ENCODE data around the gene FBRSL1. TPM values are rescaled to one million over a fixed set of nuclear protein-coding genes. Genes with fewer than 3 reads are reported as not detected.

Gene FBRSL1
- total RNA-seq, 1 donor from 2014 or later = 43.8 TPM

GRCh38 chr12:132559652-132560363, 69.9 kb downstream of the FBRSL1 start:
- TF ChIP-seq CTCF (IDR thresholded peaks at IDR 0.05; ENCODE audit: insufficient read depth, low read depth, low read length) = no peak
- no peak for TF ChIP-seq EZH2 (IDR thresholded peaks at IDR 0.05; ENCODE audit: insufficient read depth, low read length)
- no peak for FAIRE-seq
- H2AFZ ChIP-seq (ENCODE audit: low read depth, low read length) = no peak overlapping the region
- no peaks in the 10 kb centered on the region for H3K9me3 Mint-ChIP-seq (ENCODE audit: unreplicated experiment)
- H3K4me1 ChIP-seq (ENCODE audit: insufficient read depth, low read length) = peaks cover 8% of the 10 kb centered on the region
- H3K27me3 ChIP-seq (ENCODE audit: insufficient read depth, low read length) = no peaks in the 10 kb centered on the region
- peak; percentile 14 for DNase-seq (ENCODE audit: low read depth)
- no peaks in the 10 kb centered on the region for H3K9me3 ChIP-seq (ENCODE audit: insufficient read depth, low read depth, low read length)
- no peak overlapping the region for H3K27ac ChIP-seq (ENCODE audit: low read depth, low read length)
- H3K4me1 Mint-ChIP-seq (ENCODE audit: low read depth, unreplicated experiment) = no peaks in the 10 kb centered on the region
- peak overlapping the region; percentile 72 for H3K4me3 Mint-ChIP-seq (ENCODE audit: unreplicated experiment)
- peaks cover 28% of the 10 kb centered on the region for H4K20me1 ChIP-seq (ENCODE audit: insufficient read depth, low read length)
- H3K79me2 ChIP-seq (ENCODE audit: insufficient read depth, low read length) = peaks cover 21% of the 10 kb centered on the region
- H3K27me3 Mint-ChIP-seq (ENCODE audit: low read depth, unreplicated experiment) = peaks cover 4% of the 10 kb centered on the region
- peak overlapping the region; percentile 58 for H3K9ac ChIP-seq (ENCODE audit: low read length)
- H3K4me3 ChIP-seq (ENCODE audit: insufficient read depth, low read depth, low read length) = peak overlapping the region; percentile 52
- H3K27ac Mint-ChIP-seq (ENCODE audit: unreplicated experiment) = no peak overlapping the region
- no peaks in the 10 kb centered on the region for H3K36me3 ChIP-seq (ENCODE audit: insufficient read depth, low read length)
- H3K36me3 Mint-ChIP-seq (ENCODE audit: low read depth, unreplicated experiment) = peaks cover 1% of the 10 kb centered on the region
- peak overlapping the region; percentile 89 for H3K4me2 ChIP-seq (ENCODE audit: low read length)

- no peaks in the 10 kb centered on the region for H3K27me3 ChIP-seq (ENCODE audit: insufficient read depth, low read length)
- peaks cover 8% of the 10 kb centered on the region for H3K4me1 ChIP-seq (ENCODE audit: insufficient read depth, low read length)
- H3K27ac Mint-ChIP-seq (ENCODE audit: unreplicated experiment) = no peak overlapping the region
- H3K4me2 ChIP-seq (ENCODE audit: low read length) = peak overlapping the region; percentile 89
- FAIRE-seq (no peak), DNase-seq (ENCODE audit: low read depth) (no peak)
- peaks cover 3% of the 10 kb centered on the region for H3K27me3 Mint-ChIP-seq (ENCODE audit: low read depth, unreplicated experiment)
- no peaks in the 10 kb centered on the region for H3K9me3 Mint-ChIP-seq (ENCODE audit: unreplicated experiment)
- H4K20me1 ChIP-seq (ENCODE audit: insufficient read depth, low read length) = peaks cover 32% of the 10 kb centered on the region
- peak overlapping the region; percentile 58 for H3K9ac ChIP-seq (ENCODE audit: low read length)
- no peak overlapping the region for H2AFZ ChIP-seq (ENCODE audit: low read depth, low read length)
- H3K27ac ChIP-seq (ENCODE audit: low read depth, low read length) = no peak overlapping the region
- peaks cover 22% of the 10 kb centered on the region for H3K79me2 ChIP-seq (ENCODE audit: insufficient read depth, low read length)
- no peaks in the 10 kb centered on the region for H3K9me3 ChIP-seq (ENCODE audit: insufficient read depth, low read depth, low read length)
- no peaks in the 10 kb centered on the region for H3K36me3 ChIP-seq (ENCODE audit: insufficient read depth, low read length)
- H3K4me1 Mint-ChIP-seq (ENCODE audit: low read depth, unreplicated experiment) = no peaks in the 10 kb centered on the region
- peak overlapping the region; percentile 52 for H3K4me3 ChIP-seq (ENCODE audit: insufficient read depth, low read depth, low read length)
- H3K4me3 Mint-ChIP-seq (ENCODE audit: unreplicated experiment) = peak overlapping the region; percentile 72
- no peak for TF ChIP-seq EZH2 (IDR thresholded peaks at IDR 0.05; ENCODE audit: insufficient read depth, low read length)
- no peak for TF ChIP-seq CTCF (IDR thresholded peaks at IDR 0.05; ENCODE audit: insufficient read depth, low read depth, low read length)
- H3K36me3 Mint-ChIP-seq (ENCODE audit: low read depth, unreplicated experiment) = peaks cover 1% of the 10 kb centered on the region
Observed at GRCh38 chr12:132560364-132560613, 70.3 kb downstream of the FBRSL1 start.

Measured in astrocyte (in vitro differentiated cells and primary cell).